ENCODE results near the gene ZNF639.

ZNF639 gene

GRCh38 chr3:179308001-179308400, 14.8 kb upstream of the ZNF639 start:
- DNase-seq (ENCODE audit: low read depth), result no peak
- H3K4me3 ChIP-seq (ENCODE audit: low read depth, low read length), result no peak overlapping the region

- no peak overlapping the region for H3K4me3 ChIP-seq (ENCODE audit: low read depth, low read length)
- no peak for DNase-seq (ENCODE audit: low read depth)
Measured at GRCh38 chr3:179309225-179310078, 13.4 kb upstream of the ZNF639 start.

GRCh38 chr3:179318876-179319275, 4.0 kb upstream of the ZNF639 start:
- H3K4me3 ChIP-seq (ENCODE audit: low read depth, low read length), result no peak overlapping the region
- DNase-seq (ENCODE audit: low read depth), result no peak

GRCh38 chr3:179321668-179322285, 1.1 kb upstream of the ZNF639 start:
- peak overlapping the region; percentile 94 for H3K4me3 ChIP-seq (ENCODE audit: low read depth, low read length)

GRCh38 chr3:179323197-179324110, 623 bp downstream of the ZNF639 start:
- peak overlapping the region; percentile 94 for H3K4me3 ChIP-seq (ENCODE audit: low read depth, low read length)
- DNase-seq (ENCODE audit: low read depth), result peak; percentile 52

More at GRCh38 chr3:179321668-179322285, 1.1 kb upstream of the ZNF639 start:
- no peak for DNase-seq (ENCODE audit: low read depth)

- DNase-seq (ENCODE audit: low read depth), result no peak
- H3K4me3 ChIP-seq (ENCODE audit: low read depth, low read length), result peak overlapping the region; percentile 94
Measured at GRCh38 chr3:179324270-179324754, 1.5 kb downstream of the ZNF639 start.

GRCh38 chr3:179330438-179330837, 7.6 kb downstream of the ZNF639 start:
- H3K4me3 ChIP-seq (ENCODE audit: low read depth, low read length), result no peak overlapping the region
- DNase-seq (ENCODE audit: low read depth), result no peak

- H3K4me3 ChIP-seq (ENCODE audit: low read depth, low read length), result no peak overlapping the region
- no peak for DNase-seq (ENCODE audit: low read depth)
Measured at GRCh38 chr3:179332240-179332639, 9.4 kb downstream of the ZNF639 start.

- H3K4me3 ChIP-seq (ENCODE audit: low read depth, low read length), result no peak overlapping the region
- no peak for DNase-seq (ENCODE audit: low read depth)
Measured at GRCh38 chr3:179333084-179333483, 10.3 kb downstream of the ZNF639 start.

GRCh38 chr3:179336345-179336929, 13.6 kb downstream of the ZNF639 start:
- H3K4me3 ChIP-seq (ENCODE audit: low read depth, low read length), result no peak overlapping the region
- no peak for DNase-seq (ENCODE audit: low read depth)

GRCh38 chr3:179347345-179348194, 24.7 kb downstream of the ZNF639 start, which contains the start of gene MFN1:
TSS of gene MFN1 (plus strand) at chr3:179347709. CDS start at chr3:179348852, 1,143 bp downstream.
- peak within 1 kb of the TSS; percentile 89 for H3K4me3 ChIP-seq (ENCODE audit: low read depth, low read length)
- peak; percentile 85 for DNase-seq (ENCODE audit: low read depth)

- H3K4me3 ChIP-seq (ENCODE audit: low read depth, low read length), result peak overlapping the region; percentile 89
- no peak for DNase-seq (ENCODE audit: low read depth)
Measured at GRCh38 chr3:179348325-179349013, 25.6 kb downstream of the ZNF639 start.

- DNase-seq (ENCODE audit: low read depth), result no peak
- H3K4me3 ChIP-seq (ENCODE audit: low read depth, low read length), result no peak overlapping the region
Measured at GRCh38 chr3:179355996-179356395, 33.2 kb downstream of the ZNF639 start.

GRCh38 chr3:179363332-179363731, 40.5 kb downstream of the ZNF639 start:
- H3K4me3 ChIP-seq (ENCODE audit: low read depth, low read length), result no peak overlapping the region
- no peak for DNase-seq (ENCODE audit: low read depth)

GRCh38 chr3:179369621-179370020, 46.8 kb downstream of the ZNF639 start:
- no peak for DNase-seq (ENCODE audit: low read depth)
- no peak overlapping the region for H3K4me3 ChIP-seq (ENCODE audit: low read depth, low read length)

GRCh38 chr3:179373938-179374337, 51.1 kb downstream of the ZNF639 start:
- no peak for DNase-seq (ENCODE audit: low read depth)
- no peak overlapping the region for H3K4me3 ChIP-seq (ENCODE audit: low read depth, low read length)

GRCh38 chr3:179375091-179375999, 52.5 kb downstream of the ZNF639 start:
- no peak for DNase-seq (ENCODE audit: low read depth)

More at GRCh38 chr3:179375091-179375999, 52.5 kb downstream of the ZNF639 start:
- no peak overlapping the region for H3K4me3 ChIP-seq (ENCODE audit: low read depth, low read length)

Data from skeletal muscle cell (primary cell).